ENCODE results near the gene FAM107A. TPM values are rescaled to one million over a fixed set of nuclear protein-coding genes. Genes with fewer than 3 reads are reported as not detected.
"Not testable (repeated sequence)": the region's sequence is repeated elsewhere in the genome, so short reads cannot be mapped to it uniquely, and the experiment has no call there.

The FAM107A gene
- total and polyA plus RNA-seq, 4 donors = 3.8 to 23.6 (median 7.9) TPM

DNA sequence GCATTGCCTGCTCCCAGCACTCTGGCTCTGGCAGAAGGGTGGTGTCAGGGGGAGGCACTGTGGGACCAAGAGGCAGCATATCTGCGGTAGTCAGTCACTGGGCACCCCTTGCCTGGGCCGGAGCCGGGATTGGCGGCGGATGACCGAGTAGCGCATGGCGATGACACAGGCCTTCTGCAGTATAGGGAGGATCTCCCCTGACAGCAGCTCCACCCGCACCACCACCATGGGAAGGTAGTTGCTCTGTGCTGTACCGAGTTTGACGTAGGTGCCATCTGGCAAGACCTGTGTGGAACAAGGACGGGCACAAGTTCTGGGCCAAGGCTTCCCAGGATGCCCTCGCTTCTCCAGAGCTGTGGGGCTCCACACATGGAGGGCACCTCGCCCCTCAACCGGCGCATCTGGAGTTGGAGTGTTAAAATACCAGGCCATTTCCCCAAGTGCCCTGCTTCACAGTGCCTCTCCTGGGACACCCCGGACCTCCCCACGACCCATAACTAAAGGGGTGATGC lies 46.8 kb downstream of the FAM107A start:
- Histone ChIP-seq H3K9me3 (ENCODE audit: control insufficient read depth, low read length) (no peaks in the 10 kb centered on the region), H3K4me3 (ENCODE audit: low read length in 2 of 2) (no peak overlapping the region), H3K27ac (ENCODE audit: low read depth in 1 of 2, low read length in 2 of 2) (no peak overlapping the region), H3K36me3 (ENCODE audit: control insufficient read depth in 1 of 2, insufficient read depth in 2 of 2, low read length in 1 of 2) (peaks cover 0 to 2% of the 10 kb centered on the region in 2 donors), H3K4me1 (ENCODE audit: control insufficient read depth in 1 of 2, insufficient read depth in 2 of 2, low read length in 2 of 2) (no peaks in the 10 kb centered on the region), H3K27me3 (ENCODE audit: control insufficient read depth in 1 of 2, insufficient read depth in 2 of 2, low read length in 1 of 2) (no peaks in the 10 kb centered on the region)
- DNase-seq = no peak
- 89 to 91% methylated on average over 18 of the region's 18 CpGs for WGBS, 2 donors
- no peak for ATAC-seq (ENCODE audit: low FRiP score)
- intact Hi-C loops (cut with DNase I) = loop anchor here in 1 of 2 donors (5.0 to 10.0 kb wide), 3 partner anchors 68 to 208 kb away; partner anchors contain the start of gene PDHB

DNA sequence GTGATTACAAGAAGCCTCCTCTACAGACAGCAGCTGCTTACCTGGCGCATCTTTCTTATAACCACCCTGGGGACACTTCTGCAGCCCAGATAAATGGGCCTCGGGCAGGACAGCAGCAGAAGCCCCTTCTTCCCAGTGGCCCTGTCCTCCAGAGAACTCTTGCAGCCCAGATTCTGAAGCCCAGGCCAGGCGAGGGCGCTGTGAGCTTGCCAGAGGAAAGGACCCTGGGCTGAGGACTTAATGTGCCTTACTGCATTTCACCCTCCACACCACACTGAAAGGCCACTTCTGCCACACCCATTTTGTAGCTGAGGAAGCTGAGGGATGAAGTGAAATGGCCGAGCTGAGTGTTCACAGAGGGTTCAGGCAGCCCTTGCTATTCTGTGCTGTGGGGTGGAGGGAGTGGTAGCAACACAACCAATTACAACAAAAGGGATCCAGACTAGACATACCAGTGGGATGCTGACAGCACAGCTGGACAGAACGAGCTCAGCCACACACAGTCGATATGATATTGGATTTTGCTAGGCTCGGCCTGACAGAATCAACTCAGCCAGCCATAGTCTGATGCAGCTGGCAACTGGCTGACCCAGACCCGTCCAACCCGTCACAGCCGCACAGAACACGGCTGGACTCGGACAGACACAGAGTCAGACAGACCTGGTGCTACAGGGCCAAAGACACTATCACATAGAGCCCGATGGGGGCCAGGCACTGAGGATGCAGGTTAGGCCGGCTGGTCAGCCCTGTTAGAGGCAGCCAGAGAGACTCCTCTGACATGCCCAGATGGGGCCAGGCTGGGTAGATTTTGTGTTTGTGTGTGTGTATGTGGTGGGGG lies 47.5 kb downstream of the FAM107A start:
- intact Hi-C loops (cut with DNase I) = loop anchor here in 1 of 2 donors (5.0 to 10.0 kb wide), 3 partner anchors 67 to 207 kb away; partner anchors contain the start of gene PDHB
- no peak for DNase-seq
- peaks cover 0 to 2% of the 10 kb centered on the region in 2 donors for H3K36me3 ChIP-seq (ENCODE audit: control insufficient read depth in 1 of 2, insufficient read depth in 2 of 2, low read length in 1 of 2)

DNA sequence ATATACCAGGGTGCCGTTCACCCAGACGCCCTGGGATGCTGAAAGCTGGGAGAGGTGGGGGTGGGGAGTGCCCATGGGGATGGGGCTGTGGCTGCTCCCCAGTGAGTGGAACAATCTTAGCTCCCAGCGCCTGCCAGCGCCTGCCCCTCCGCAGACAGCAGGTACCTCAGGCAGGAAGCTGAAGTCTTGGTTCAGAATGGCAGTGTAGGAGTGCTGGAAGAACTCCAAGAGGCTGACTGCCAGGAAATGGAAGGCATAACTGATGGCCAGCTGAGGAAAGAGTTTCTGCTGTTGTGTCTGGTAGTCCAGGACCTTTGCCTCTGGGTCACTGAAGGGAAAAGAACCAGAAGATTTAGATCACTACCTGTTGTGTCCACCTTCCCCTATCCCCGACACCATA lies 48.6 kb downstream of the FAM107A start:
- ATAC-seq (ENCODE audit: low FRiP score) = no peak
- Histone ChIP-seq H3K36me3 (ENCODE audit: control insufficient read depth in 1 of 2, insufficient read depth in 2 of 2, low read length in 1 of 2) (peaks cover 0 to 5% of the 10 kb centered on the region in 2 donors), H3K9me3 (ENCODE audit: control insufficient read depth, low read length) (no peaks in the 10 kb centered on the region), H3K4me1 (ENCODE audit: control insufficient read depth in 1 of 2, insufficient read depth in 2 of 2, low read length in 2 of 2) (no peaks in the 10 kb centered on the region), H3K4me3 (ENCODE audit: low read length in 2 of 2) (no peak overlapping the region), H3K27ac (ENCODE audit: low read depth in 1 of 2, low read length in 2 of 2) (no peak overlapping the region), H3K27me3 (ENCODE audit: control insufficient read depth in 1 of 2, insufficient read depth in 2 of 2, low read length in 1 of 2) (no peaks in the 10 kb centered on the region)
- intact Hi-C loops (cut with DNase I) = no loop called here
- WGBS, 2 donors = 34% methylated on average over 6 of the region's 6 CpGs
- DNase-seq = no peak

More for the DNA sequence above, 47.5 kb downstream of the FAM107A start:
- no peak for ATAC-seq (ENCODE audit: low FRiP score)
- no peak overlapping the region for H3K27ac ChIP-seq (ENCODE audit: low read depth in 1 of 2, low read length in 2 of 2)
- 83 to 85% methylated on average over 15 of the region's 15 CpGs for WGBS, 2 donors
- H3K9me3 ChIP-seq (ENCODE audit: control insufficient read depth, low read length) = no peaks in the 10 kb centered on the region
- no peak overlapping the region for H3K4me3 ChIP-seq (ENCODE audit: low read length in 2 of 2)
- no peaks in the 10 kb centered on the region for H3K4me1 ChIP-seq (ENCODE audit: control insufficient read depth in 1 of 2, insufficient read depth in 2 of 2, low read length in 2 of 2)
- no peaks in the 10 kb centered on the region for H3K27me3 ChIP-seq (ENCODE audit: control insufficient read depth in 1 of 2, insufficient read depth in 2 of 2, low read length in 1 of 2)

DNA sequence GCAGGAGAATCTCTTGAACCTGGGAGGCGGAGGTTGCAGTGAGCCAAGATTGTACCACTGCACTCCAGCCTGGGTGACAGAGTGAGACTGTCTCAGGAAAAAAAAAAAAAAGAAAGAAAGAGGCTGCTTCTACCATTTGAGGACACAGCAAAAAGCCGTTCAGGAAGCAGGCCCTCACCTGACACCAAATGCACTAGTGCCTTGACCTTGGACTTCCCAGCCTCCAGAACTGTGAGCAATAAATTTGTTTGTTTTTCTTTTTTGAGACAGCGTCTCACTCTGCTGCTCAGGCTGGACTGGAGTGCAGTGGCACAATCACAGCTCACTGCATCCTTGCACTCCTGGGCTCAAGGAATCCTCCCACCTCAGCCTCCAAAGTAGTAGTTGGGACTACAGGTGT lies 49.8 kb downstream of the FAM107A start:
- H3K36me3 ChIP-seq (ENCODE audit: control insufficient read depth in 1 of 2, insufficient read depth in 2 of 2, low read length in 1 of 2); H3K4me3 ChIP-seq (ENCODE audit: low read length in 2 of 2); H3K9me3 ChIP-seq (ENCODE audit: control insufficient read depth, low read length); H3K27me3 ChIP-seq (ENCODE audit: control insufficient read depth in 1 of 2, insufficient read depth in 2 of 2, low read length in 1 of 2); DNase-seq; H3K27ac ChIP-seq (ENCODE audit: low read depth in 1 of 2, low read length in 2 of 2); ATAC-seq (ENCODE audit: low FRiP score); H3K4me1 ChIP-seq (ENCODE audit: control insufficient read depth in 1 of 2, insufficient read depth in 2 of 2, low read length in 2 of 2); intact Hi-C loops (cut with DNase I): not testable (repeated sequence)
- 89 to 92% methylated on average over 3 of the region's 3 CpGs for WGBS, 2 donors

DNA sequence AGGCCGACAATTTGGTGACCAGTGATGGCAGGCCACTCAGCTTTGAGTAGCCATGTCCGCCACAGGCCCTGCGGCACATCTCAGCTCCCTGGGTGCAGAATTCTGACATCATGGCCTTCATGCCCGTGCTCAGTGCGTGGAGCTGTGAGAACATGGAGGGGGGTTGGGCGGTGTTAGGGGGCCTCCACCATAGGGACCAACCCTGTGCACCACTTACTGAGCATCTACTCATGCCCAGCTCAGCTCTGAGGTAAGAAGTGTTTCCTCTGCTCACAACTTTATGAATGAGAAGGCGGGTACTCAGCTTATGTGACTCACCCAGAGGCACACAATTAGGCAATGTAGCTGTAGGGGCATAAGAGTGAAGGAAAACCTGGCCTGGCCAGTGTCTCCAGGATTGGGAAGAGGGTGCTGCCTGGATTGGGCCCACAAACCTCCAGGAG lies 50.7 kb downstream of the FAM107A start:
- no peaks in the 10 kb centered on the region for H3K9me3 ChIP-seq (ENCODE audit: control insufficient read depth, low read length)
- WGBS, 2 donors = 88 to 89% methylated on average over 7 of the region's 7 CpGs
- no peak overlapping the region for H3K27ac ChIP-seq (ENCODE audit: low read depth in 1 of 2, low read length in 2 of 2)
- H3K4me3 ChIP-seq (ENCODE audit: low read length in 2 of 2) = no peak overlapping the region
- intact Hi-C loops (cut with DNase I) = no loop called here
- ATAC-seq (ENCODE audit: low FRiP score) (peak; percentile 30), DNase-seq (no peak)
- peaks cover 0 to 7% of the 10 kb centered on the region in 2 donors for H3K36me3 ChIP-seq (ENCODE audit: control insufficient read depth in 1 of 2, insufficient read depth in 2 of 2, low read length in 1 of 2)
- no peaks in the 10 kb centered on the region for H3K4me1 ChIP-seq (ENCODE audit: control insufficient read depth in 1 of 2, insufficient read depth in 2 of 2, low read length in 2 of 2)
- H3K27me3 ChIP-seq (ENCODE audit: control insufficient read depth in 1 of 2, insufficient read depth in 2 of 2, low read length in 1 of 2) = no peaks in the 10 kb centered on the region

DNA sequence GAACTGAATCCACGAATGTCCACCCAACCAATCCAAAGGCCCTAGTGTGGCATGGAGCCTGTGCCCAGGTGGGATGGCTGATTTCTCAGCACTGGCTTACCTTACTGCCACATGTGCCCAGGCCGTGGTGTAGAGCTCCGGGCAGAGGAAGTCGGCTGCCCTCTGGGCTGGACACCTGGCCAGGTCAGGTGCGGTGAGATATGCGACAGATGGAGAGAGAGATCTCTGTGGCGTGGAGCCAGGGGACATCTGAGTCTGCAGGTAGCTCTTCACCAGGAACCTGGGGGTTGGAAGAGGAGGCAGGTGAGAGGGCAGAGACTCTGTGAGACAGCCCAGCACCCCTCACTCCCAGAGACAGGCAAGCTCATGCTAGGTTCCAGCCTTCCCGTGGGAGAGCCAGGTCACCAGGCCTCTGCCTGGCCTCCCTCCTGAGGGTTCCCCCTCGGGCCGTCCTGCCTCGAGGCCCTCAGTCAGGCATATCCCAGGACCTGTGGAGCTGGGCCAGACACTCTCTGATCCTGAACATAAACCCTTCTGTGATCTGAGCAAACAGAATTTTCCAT lies 52.8 kb downstream of the FAM107A start:
- no peak for DNase-seq

DNA sequence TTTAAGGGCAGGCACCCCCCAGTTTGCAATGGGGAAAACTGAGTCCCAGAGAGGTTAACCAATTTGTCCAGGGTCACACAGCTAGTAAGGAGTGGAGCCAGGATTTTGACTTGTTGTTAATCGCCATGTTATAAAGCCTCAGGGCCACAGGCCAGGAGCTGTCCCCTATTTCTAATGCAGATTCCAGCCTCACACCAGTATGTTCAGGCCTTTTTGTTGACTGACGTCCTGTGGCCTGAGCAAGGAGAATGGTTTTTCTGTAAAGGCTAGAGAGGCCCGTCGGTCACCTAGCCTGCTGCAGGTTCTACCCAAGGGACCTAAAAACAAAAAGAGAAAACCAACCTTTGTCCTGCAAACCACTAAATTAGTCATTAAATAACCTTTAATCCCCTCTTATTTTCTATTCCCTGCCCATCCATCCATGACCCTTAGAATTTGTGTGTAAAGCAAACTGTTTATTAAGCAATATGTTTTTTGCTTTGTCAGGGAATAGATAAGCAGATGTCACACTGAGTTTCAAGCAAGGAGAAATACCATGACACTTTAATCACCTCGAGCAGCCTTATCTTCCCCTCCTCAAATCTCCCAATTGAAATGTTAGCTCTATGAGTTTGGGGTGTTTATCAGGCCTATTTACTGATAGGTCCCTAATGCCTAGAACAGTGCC lies 54.3 kb downstream of the FAM107A start:
- 84 to 86% methylated on average over 5 of the region's 5 CpGs for WGBS, 2 donors
- ATAC-seq (ENCODE audit: low FRiP score) (no peak), DNase-seq (no peak)
- Histone ChIP-seq H3K36me3 (ENCODE audit: control insufficient read depth in 1 of 2, insufficient read depth in 2 of 2, low read length in 1 of 2) (peaks cover 0 to 10% of the 10 kb centered on the region in 2 donors), H3K27ac (ENCODE audit: low read depth in 1 of 2, low read length in 2 of 2) (no peak overlapping the region), H3K4me1 (ENCODE audit: control insufficient read depth in 1 of 2, insufficient read depth in 2 of 2, low read length in 2 of 2) (no peaks in the 10 kb centered on the region), H3K9me3 (ENCODE audit: control insufficient read depth, low read length) (no peaks in the 10 kb centered on the region), H3K27me3 (ENCODE audit: control insufficient read depth in 1 of 2, insufficient read depth in 2 of 2, low read length in 1 of 2) (no peaks in the 10 kb centered on the region), H3K4me3 (ENCODE audit: low read length in 2 of 2) (no peak overlapping the region)
- intact Hi-C loops (cut with DNase I) = no loop called here

More for the DNA sequence above, 52.8 kb downstream of the FAM107A start:
- no peaks in the 10 kb centered on the region for H3K27me3 ChIP-seq (ENCODE audit: control insufficient read depth in 1 of 2, insufficient read depth in 2 of 2, low read length in 1 of 2)
- no peak overlapping the region for H3K27ac ChIP-seq (ENCODE audit: low read depth in 1 of 2, low read length in 2 of 2)
- H3K4me1 ChIP-seq (ENCODE audit: control insufficient read depth in 1 of 2, insufficient read depth in 2 of 2, low read length in 2 of 2) = no peaks in the 10 kb centered on the region
- no peak overlapping the region for H3K4me3 ChIP-seq (ENCODE audit: low read length in 2 of 2)
- ATAC-seq (ENCODE audit: low FRiP score) = no peak
- 90 to 91% methylated on average over 11 of the region's 11 CpGs for WGBS, 2 donors
- H3K36me3 ChIP-seq (ENCODE audit: control insufficient read depth in 1 of 2, insufficient read depth in 2 of 2, low read length in 1 of 2) = peaks cover 0 to 9% of the 10 kb centered on the region in 2 donors
- H3K9me3 ChIP-seq (ENCODE audit: control insufficient read depth, low read length) = no peaks in the 10 kb centered on the region
- intact Hi-C loops (cut with DNase I) = no loop called here

DNA sequence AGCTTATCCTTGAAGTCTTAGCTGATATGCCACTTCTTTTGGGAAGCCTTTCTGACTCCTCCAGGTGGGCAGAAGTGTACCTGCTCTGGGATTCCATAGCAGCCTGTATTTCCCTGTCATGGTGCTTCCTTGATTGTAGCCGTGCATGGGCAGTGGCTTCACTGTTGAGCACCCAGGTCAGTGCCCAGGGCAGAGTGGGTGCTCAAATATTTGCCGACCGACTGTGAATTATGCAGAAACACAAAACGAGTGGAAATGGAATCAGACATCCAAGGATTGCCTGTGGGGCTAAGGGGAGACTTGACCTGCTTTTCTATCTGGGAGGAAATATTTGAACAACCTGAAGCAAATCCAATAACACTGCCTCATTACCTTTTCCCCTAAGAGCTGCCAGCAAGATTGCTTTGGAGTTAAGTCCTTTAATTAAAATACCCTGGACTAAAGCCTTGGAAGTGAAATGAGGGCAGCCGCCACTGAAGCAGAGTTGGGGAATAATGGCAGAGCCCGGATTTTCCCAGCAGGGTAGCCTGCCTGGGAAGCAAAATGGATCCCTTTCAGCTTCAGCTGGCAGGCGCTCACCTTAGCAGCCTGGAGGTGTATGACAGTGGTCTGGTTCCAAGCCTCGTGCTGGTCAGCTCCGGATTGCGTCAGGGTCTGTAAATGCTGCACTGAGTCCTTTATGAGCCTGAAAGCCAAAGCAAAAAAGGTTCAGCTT lies 55.1 kb downstream of the FAM107A start:
- DNase-seq (no peak), ATAC-seq (ENCODE audit: low FRiP score) (no peak)
- no peaks in the 10 kb centered on the region for H3K27me3 ChIP-seq (ENCODE audit: control insufficient read depth in 1 of 2, insufficient read depth in 2 of 2, low read length in 1 of 2)
- no peaks in the 10 kb centered on the region for H3K4me1 ChIP-seq (ENCODE audit: control insufficient read depth in 1 of 2, insufficient read depth in 2 of 2, low read length in 2 of 2)
- no peak overlapping the region for H3K4me3 ChIP-seq (ENCODE audit: low read length in 2 of 2)
- H3K36me3 ChIP-seq (ENCODE audit: control insufficient read depth in 1 of 2, insufficient read depth in 2 of 2, low read length in 1 of 2) = peaks cover 0 to 12% of the 10 kb centered on the region in 2 donors
- 73 to 75% methylated on average over 10 of the region's 10 CpGs for WGBS, 2 donors
- intact Hi-C loops (cut with DNase I) = no loop called here
- no peaks in the 10 kb centered on the region for H3K9me3 ChIP-seq (ENCODE audit: control insufficient read depth, low read length)
- no peak overlapping the region for H3K27ac ChIP-seq (ENCODE audit: low read depth in 1 of 2, low read length in 2 of 2)

Data from aorta (tissue), 5 donors.